Adrenal gland (tissue), 5 donors: ENCODE data around the gene ATP8A2.

Source experiments
- POLR2A ChIP-seq, 2 donors: fragments of 450-650 bp; IDR thresholded peaks; one replicate each; pipeline ENCODE4 v1.6.1; 2017; ENCODE audit warnings: antibody characterized with exemption in 2 of 2, mild to moderate bottlenecking in 2 of 2, moderate library complexity in 1 of 2
- TF ChIP-seq, protein P1 (sequence below), 6 experiments: fragments of 450-650 bp in 4 of 6; fragments of 200-600 bp in 2 of 6; sonication (generic) in 1 of 6; IDR thresholded peaks; 1 replicate in 5 of 6; 2 replicates in 1 of 6; pipeline versions ENCODE4 v1.5.1 to v1.8.0; 2016 to 2021; ENCODE audit warnings: antibody characterized with exemption in 6 of 6, mild to moderate bottlenecking in 2 of 6, moderate library complexity in 1 of 6
- donor health status: DM: no; HTN: no; CAD: no.

DNA sequence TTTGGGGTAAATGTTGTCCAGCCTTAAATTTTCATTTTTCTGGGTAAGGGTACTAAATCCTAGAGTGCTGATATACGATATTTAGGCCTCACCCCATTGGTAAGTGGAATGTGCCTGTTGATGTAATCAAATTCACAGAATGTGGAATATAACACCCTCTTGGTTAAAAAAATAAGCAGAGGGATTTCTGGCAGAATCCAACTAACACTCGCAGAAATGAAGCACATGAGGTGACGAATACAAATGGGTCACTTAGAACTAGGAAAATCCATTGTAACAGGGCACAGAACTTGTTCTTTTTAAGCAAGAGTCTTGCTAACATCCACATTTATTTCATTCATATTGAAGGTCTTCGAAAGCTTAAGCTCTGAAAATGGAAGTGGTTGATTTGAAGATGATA lies 359.8 kb downstream of the ATP8A2 start:
- TF ChIP-seq, protein P1, sequence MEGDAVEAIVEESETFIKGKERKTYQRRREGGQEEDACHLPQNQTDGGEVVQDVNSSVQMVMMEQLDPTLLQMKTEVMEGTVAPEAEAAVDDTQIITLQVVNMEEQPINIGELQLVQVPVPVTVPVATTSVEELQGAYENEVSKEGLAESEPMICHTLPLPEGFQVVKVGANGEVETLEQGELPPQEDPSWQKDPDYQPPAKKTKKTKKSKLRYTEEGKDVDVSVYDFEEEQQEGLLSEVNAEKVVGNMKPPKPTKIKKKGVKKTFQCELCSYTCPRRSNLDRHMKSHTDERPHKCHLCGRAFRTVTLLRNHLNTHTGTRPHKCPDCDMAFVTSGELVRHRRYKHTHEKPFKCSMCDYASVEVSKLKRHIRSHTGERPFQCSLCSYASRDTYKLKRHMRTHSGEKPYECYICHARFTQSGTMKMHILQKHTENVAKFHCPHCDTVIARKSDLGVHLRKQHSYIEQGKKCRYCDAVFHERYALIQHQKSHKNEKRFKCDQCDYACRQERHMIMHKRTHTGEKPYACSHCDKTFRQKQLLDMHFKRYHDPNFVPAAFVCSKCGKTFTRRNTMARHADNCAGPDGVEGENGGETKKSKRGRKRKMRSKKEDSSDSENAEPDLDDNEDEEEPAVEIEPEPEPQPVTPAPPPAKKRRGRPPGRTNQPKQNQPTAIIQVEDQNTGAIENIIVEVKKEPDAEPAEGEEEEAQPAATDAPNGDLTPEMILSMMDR (IDR thresholded peaks at IDR 0.05) = no peak
- no peak for TF ChIP-seq POLR2A (IDR thresholded peaks at IDR 0.05)
